ENCODE data around the gene CFAP46.

DNA sequence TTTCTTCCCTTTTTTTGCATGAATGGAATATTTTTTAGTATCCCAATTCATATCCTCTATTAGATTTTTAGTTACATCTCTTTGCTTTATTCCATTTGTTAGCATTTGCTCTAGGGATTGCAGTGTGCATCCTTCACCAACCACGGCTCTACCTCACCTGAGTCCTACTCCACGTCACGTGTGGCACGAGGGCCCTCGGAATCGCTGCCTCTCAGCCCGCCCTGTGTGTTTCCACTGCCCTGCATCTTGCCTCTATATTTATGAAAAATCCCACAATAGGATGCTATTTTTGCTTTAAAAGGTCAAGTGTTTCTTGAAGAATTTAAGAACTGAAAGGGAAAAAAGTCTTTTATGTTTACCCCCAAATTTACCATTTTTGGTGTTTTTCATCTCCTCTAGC lies 41.0 kb downstream of the CFAP46 start:
- TF ChIP-seq, protein P1, sequence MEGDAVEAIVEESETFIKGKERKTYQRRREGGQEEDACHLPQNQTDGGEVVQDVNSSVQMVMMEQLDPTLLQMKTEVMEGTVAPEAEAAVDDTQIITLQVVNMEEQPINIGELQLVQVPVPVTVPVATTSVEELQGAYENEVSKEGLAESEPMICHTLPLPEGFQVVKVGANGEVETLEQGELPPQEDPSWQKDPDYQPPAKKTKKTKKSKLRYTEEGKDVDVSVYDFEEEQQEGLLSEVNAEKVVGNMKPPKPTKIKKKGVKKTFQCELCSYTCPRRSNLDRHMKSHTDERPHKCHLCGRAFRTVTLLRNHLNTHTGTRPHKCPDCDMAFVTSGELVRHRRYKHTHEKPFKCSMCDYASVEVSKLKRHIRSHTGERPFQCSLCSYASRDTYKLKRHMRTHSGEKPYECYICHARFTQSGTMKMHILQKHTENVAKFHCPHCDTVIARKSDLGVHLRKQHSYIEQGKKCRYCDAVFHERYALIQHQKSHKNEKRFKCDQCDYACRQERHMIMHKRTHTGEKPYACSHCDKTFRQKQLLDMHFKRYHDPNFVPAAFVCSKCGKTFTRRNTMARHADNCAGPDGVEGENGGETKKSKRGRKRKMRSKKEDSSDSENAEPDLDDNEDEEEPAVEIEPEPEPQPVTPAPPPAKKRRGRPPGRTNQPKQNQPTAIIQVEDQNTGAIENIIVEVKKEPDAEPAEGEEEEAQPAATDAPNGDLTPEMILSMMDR (IDR thresholded peaks at IDR 0.05) = no peak
- TF ChIP-seq EP300 (IDR thresholded peaks at IDR 0.05) (no peak), POLR2A (IDR thresholded peaks at IDR 0.05) (no peak)

Data from ovary (tissue), 3 donors.